GM21717 (cell line): Measurements from ENCODE around the gene SH3BGRL.
"Not testable (repeated sequence)": the region's sequence is repeated elsewhere in the genome, so short reads cannot be mapped to it uniquely, and the experiment has no call there.

Source experiments
- ATAC-seq: cut with Tn5 transposase; IDR thresholded peaks from one replicate; pipeline ENCODE4 v1.9.1; 2021; ENCODE audit warnings: mild to moderate bottlenecking, moderate library complexity; ENCODE audit not compliant: unreplicated experiment

SH3BGRL gene

GRCh38 chrX:81259020-81259713 is 57.3 kb downstream of the SH3BGRL start:
- ATAC-seq = no peak

DNA sequence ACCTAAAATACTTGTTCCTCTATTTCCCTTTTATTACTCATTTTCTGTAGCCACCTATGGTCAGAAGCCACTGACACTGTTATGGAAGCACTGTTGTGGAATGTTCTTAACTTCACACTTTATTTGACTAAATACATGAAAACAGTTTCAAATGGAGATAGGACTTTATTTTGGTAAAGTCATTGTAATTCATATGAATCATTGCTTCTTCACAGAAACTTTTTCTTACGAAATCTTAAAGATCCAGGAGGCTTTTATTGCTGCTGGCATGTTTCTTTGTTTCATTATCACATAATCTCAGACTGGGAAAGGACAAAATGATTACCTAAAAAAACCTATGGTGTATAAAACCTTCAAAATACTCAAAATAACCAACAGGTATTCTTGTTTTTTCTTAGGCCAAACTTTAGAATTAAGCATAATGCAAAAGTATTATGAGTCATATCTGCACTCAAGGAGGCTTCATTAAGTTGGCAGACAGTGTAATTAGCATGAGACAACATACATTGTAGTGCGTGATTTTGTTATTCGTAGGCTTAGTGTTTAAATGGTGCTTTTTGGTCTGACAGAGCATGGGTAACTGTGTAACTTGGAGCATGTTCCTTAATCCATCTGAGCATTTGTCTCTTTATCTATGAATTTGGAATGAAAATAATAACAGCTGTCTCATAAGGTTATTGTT is 58.0 kb downstream of the SH3BGRL start:
- ATAC-seq = no peak

- ATAC-seq = no peak
These were observed 59.7 kb downstream of the SH3BGRL start for GRCh38 chrX:81261576-81261975.

GRCh38 chrX:81263059-81263458 is 61.2 kb downstream of the SH3BGRL start:
- no peak for ATAC-seq

DNA sequence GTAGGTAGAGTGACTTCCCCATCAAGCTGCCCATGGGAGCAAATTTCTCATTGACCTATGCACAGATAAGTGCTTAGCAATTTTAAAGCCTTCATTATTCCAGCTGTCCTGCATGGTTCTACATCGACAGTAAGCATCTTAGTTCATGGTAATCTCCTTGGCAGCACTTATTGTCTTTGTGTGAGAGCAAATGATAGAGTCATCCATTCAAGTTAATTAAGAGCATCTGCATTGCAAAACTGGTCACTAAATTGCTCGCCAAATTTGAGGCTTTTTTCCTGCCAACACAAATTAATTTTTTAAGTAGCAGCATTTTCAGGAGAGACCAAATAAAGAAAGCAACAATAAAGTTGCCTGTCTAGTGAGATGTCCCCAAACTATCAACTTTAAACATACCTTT is 76.7 kb downstream of the SH3BGRL start:
- no peak for ATAC-seq

- no peak for ATAC-seq
These were observed 78.2 kb downstream of the SH3BGRL start for GRCh38 chrX:81280148-81280547.

- ATAC-seq = no peak
These were observed 84.2 kb downstream of the SH3BGRL start for GRCh38 chrX:81286075-81286474.

GRCh38 chrX:81286608-81287007 is 84.7 kb downstream of the SH3BGRL start:
- no peak for ATAC-seq

- ATAC-seq = no peak
These were observed 90.1 kb downstream of the SH3BGRL start for GRCh38 chrX:81291996-81292395.

GRCh38 chrX:81294101-81294500 is 92.2 kb downstream of the SH3BGRL start:
- ATAC-seq = no peak

- no peak for ATAC-seq
These were observed 100.0 kb downstream of the SH3BGRL start for GRCh38 chrX:81301877-81302276.

GRCh38 chrX:81304563-81304962 is 102.7 kb downstream of the SH3BGRL start:
- ATAC-seq = no peak

GRCh38 chrX:81305240-81305639 is 103.3 kb downstream of the SH3BGRL start:
- ATAC-seq = no peak

- ATAC-seq = no peak
These were observed 106.4 kb downstream of the SH3BGRL start for GRCh38 chrX:81308086-81308829.

DNA sequence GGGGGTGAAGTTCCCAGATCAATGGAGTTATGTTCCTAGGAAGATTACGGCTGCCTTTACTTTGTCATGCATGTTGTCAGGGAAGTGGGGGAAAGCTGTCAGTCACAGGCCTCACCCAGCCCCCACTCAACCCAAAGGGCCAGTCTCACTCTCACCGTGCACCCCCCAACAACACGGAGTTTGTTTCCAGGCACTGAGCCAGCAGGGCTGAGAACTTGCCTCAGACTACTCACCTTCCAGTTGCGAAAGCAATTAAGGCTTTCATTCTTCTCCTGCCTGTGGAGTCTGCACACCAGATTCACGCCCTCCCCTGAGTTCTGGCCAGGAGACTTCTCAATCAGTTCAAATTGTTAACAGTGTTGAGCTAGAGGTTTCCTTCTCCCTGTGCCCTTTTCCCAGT is 114.3 kb downstream of the SH3BGRL start:
- ATAC-seq = no peak

DNA sequence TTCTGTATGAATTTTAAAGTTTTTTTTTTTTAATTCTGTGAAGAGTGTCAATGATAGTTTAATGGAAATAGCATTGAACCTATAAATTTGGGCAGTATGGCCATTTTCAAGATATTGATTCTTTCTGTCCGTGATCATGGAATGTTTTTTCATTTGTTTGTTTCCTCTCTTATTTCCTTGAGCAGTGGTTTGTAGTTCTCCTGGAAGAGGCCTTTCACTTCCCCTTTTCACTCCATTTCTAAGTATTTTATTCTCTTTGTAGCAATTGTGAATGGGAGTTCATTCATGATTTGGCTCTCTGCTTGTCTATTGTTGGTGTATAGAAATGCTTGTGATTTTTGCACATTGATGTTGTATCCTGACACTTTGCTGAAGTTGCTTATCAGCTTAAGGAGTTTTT is 129.8 kb downstream of the SH3BGRL start:
- ATAC-seq = not testable (repeated sequence)

- no peak for ATAC-seq
These were observed 134.7 kb downstream of the SH3BGRL start for GRCh38 chrX:81336455-81337152.

DNA sequence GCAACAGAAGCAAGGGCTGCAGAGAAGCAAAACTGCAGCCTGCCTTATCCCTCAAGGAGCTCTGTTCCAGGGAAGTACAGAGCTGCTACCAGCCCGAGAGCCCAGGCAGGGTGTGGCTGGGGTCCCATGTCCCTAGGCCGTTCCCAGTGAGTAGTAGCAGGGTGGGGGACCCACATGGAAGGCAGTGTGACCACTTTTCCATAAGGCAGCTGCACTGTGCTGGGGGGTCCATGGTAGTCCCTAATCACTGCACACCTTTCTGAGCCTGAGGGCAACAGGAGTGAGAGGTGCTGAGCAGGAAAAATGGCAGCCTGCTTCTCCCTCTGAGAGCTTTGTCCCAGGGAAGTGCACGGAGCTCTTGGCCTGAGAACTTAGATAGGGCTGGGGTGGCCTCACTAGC is 135.9 kb downstream of the SH3BGRL start:
- no peak for ATAC-seq

DNA sequence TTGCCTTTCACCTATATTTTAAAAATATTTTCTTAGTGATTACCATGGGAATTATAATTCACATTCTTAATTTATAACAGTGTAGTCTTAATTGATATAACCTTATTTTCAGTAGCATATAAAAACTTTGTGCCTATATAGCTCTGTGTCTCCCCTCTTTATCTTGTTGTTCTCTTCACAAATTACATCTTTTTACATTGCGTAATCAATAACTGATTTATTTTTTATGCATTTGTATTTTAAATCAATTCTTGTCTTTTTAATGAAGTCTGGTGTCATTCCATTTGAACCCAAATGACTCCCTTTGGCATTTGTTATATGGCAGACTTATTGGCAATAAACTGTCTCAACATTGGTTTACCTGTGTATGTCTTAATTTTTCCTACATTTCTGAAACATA is 137.0 kb downstream of the SH3BGRL start:
- ATAC-seq = no peak

- not testable (repeated sequence) for ATAC-seq
These were observed 143.4 kb downstream of the SH3BGRL start for GRCh38 chrX:81345296-81345695.
